Skeletal muscle cell (primary cell): Measurements from ENCODE around the gene PTPA.

ENCODE experiments used
- DNase-seq: peaks from one replicate; pipeline ENCODE4 v3.0.0-alpha.2; 2010; ENCODE audit warnings: low read depth
- H3K4me3 ChIP-seq: 2 replicates; pipeline ENCODE4 v1.5.1; 2011; ENCODE audit warnings: low read depth, mild to moderate bottlenecking, control low read depth, low read length, moderate library complexity

The PTPA gene

DNA sequence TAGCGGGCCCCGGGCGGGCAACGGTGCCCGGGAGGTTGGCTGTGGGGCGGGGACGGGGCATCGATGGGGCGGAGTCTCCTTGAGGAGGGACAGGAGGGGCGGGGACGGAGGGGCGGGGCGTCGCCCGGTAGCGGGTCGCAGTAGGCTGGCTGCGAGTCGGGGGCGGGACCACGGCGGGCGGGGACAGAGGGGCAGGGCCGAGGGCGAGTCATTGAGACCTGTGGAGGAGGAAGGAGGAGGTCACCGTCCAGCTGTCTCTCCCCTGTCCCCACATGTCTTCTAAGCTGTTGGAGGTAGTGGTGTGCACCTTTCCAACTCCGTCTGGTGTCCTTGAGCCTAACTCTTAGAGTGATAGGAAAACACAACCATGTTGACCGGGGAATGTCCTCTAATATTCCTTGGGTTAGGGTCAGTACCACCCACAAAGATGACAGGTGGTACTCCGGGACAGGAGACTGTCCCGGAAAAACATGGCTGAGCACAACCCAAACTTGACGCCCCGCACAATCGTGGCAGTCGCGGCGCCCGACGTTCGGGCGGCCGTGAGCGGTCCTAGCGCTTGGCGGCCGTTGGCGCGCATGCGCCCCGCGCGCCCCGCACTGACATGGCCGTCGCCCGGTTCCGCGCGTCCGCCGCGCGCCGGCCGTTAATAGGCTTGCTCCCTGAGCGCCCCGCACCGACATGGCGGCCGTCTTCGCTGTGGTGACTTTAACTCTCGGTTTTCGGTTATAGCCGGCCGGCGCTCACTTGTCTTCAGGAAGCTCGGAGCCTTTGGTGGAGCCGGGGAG, at the start of gene PTPA, which contains the start of gene CRAT:
TSS of gene PTPA (plus strand) at position 676 of the 788 bp plus-strand sequence. CDS start 186 bp downstream, outside the sequence.
TSS of gene CRAT (minus strand) at position 54 of the 788 bp plus-strand sequence. CDS start 284 bp downstream, outside the sequence.
- peak within 1 kb of the TSS; percentile 89 for H3K4me3 ChIP-seq
- peak; percentile 83 for DNase-seq

DNA sequence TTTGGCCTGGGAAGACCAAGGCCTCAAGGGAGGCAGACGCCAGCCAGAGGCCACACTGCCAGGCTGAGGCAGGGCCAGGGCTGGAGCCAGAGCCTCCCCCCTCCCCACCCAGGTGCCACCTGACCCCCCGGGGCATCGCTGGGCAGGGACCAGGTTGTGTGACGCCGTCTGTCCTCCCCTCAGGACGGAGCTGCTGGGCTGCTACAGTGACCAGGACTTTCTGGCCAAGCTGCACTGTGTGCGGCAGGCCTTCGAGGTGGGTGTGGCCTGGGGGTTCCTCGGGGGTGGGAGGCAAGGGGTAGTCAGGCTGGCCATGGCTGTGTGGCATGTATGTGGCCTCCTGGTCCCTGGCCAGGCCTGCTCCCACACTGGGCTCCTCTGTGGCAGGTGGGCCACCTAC, 48.2 kb upstream of the PTPA start:
- no peak overlapping the region for H3K4me3 ChIP-seq
- no peak for DNase-seq

DNA sequence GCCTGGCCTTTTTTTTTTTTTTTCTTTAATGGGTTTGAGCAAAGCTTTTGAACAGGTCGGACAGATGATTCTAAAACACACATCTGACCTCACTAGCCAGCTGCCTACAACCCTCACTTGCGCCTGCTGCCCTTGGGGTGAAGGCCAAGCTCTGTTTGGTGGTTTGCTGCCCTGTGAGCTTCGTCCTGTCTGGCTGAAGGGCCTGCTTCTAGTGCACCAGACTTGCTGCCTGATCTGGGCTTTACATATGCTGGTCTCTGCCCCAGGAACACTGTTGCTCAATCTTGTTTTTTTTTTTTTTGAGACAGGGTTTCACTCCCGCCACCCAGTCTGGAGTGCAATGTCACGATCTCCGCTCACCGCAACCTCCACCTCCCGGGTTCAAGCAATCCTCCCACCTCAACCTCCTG, 46.7 kb upstream of the PTPA start:
- no peak overlapping the region for H3K4me3 ChIP-seq
- DNase-seq, result no peak

DNA sequence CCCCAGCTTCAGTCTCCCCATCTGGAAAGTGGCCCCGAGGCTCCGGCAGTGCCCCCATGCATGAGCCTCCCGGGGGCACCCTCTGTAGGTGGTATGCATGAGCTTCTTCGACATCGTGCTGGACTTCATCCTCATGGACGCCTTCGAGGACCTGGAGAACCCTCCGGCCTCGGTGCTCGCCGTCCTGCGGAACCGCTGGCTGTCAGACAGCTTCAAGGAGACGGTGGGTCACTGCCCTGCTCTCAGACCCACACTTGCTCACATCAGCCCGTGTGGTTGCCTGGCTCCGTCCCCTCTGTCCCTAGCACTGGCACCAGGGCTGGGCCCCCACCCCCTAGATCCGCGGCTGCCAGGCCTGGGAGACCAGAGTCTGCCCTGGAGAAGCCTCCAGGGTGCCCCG, 43.1 kb upstream of the PTPA start:
- no peak for DNase-seq

DNA sequence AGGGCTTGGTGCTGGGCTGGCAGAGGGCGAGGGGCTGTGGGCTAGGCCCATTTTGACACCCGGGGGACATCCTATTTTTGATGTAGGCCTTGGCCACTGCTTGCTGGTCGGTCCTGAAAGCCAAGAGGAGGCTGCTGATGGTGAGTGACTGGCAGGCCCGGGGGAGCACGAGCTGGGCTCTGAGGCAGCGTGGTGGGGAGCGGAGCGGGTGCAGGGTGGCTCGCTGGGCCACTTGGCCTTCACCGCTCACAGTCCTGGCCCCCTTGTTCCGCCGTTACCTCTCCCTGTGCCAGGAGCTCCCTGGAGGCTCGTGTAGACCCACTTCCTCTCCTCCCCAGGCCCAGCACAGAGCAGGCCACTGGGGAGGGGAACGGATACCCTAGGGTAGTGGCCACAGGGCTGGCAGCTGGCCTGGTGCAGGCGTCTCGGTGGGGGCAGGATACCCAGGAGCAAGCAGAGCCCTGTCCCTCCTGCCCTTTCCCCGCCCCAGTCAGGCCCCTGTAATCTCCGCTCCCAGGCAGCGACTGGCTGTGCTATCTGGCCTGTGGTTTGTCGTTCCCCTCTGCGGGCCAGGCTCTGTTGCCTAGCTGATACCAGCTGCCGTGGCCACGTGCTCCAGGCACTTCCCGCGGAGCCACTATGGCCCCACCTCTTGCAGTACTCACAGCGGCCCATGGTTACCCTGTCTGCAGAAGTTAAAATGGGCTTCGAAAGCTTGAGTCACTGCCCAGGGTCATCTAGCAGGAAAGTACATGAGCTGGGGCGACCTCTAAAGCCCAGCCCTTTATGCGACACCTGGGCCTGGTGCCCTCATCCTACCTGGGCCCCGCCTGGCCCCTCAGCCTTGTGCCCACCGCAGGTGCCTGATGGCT, 42.0 kb upstream of the PTPA start:
- H3K4me3 ChIP-seq, result no peak overlapping the region
- no peak for DNase-seq

More for the DNA sequence above, 43.1 kb upstream of the PTPA start:
- no peak overlapping the region for H3K4me3 ChIP-seq

DNA sequence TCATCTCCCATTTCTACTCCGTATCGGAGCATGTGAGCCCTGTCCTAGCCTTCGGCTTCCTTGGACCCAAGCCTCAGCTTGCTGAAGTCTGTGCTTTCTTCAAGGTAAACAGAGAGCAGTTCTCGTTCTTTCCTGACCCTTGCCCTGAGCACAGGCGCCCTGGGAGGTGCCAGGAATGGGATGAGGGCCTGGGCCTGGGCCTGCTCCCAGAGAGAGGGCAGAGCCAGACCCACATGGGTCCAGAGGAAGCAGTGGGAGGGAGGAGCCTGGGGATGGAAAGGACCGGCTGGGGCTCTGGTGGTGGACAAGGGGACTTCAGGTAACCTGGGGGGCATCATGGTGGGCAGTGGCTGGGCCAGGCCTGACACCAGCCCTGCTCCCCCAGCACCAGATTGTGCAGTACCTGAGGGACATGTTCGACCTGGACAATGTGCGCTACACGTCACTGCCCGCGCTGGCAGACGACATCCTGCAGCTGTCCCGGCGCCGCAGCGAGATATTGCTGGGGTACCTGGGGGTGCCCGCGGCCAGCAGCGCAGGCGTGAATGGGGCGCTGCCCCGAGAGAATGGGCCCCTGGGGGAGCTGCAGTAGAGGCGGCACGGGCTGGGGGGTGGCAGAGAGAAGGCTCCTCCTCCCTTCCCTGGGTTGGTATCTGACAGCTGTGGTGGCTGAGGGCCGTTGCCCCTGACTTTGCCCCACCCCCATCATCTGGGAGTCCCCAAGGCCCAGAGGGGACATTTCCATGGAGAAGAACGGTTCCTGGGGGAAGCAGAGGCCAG, 41.2 kb upstream of the PTPA start:
- DNase-seq, result no peak
- no peak overlapping the region for H3K4me3 ChIP-seq

DNA sequence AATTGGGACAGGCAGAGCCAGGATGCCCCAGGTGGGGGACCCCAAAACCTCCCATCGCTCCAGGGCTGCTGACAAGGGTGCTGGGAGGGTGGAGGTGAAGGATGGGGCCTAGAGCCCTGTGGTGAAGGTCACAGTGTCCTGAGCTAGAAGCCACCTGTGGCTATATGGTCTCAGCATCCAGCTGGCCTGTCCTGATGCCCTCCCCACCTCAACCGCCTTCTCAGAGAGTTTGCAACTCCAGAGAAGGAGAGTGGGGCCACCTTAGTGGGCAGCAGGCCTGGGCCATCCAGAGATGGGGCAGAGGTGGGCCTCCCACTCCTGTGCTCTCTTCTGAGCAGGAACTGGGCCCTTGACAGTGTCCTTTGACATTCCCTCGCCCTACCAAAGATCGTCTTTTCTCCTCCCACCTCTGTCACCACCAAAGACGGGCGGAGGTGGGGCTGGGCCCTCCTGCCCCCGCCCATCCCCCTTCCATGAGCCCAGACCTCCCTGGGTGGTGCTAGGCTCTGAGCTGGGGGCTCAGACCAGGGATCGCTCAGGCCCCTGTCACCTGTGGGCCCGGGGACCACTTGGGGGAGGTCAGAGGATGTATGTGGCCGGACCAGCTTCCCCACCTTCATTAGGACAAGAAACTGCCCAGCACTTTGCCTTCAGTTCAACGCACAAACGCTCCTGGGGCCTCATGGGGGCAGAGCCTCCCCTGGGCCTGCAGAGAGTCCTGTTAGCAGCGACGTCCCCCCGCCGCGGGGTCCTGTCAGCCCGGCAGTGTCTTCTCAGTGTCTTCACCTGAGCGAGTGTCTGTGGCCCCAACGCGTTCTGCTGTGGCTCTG, 40.3 kb upstream of the PTPA start:
- DNase-seq, result no peak
- no peak overlapping the region for H3K4me3 ChIP-seq

DNA sequence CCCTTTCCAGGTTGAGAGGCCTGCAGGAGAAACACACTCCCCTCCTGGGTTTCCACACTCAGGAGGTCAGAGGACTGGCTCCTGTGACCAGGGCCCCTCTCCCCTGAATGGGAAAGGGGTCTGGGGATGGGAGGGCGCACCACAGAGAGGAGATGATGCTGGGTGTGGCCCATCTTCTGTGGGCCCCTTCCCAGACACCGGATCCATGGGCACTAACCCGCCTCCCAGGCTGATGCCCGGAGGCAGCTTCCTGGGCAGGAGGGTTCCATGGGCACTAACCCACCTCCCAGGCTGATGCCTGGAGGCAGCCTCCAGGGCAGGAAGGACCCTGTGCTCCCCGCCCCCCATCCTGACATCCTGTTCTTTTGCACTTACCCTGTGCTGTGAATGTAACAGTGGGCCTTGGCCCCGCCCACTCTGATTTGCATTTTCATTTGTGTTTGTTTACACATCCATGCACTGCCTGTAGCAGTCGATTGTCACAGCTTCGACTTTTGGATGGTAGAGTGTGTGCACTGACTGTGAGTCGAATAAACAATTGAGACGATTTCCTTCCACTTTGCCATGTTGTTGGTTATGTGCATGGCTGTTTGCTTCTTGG, 39.6 kb upstream of the PTPA start:
- H3K4me3 ChIP-seq, result no peak overlapping the region
- no peak for DNase-seq

DNA sequence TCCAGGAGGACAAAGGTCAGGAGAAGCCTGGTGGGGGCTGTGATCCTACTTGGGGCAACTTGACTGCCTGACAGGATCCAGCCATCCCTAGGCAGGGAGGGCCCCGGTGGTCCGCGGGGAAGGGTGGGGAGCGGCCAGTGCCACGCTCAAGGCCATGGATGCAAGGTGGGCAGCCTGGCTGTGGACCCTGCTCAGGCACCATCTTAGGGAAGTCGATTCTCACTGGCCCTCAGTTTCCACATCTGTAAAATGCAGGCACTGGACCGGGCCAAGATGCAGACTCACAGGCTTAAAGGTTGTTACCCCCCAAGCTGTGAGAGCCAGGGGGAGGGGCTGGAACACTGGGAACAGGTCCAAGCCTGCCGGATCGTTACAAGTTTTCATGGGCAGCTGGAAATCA, 39.0 kb upstream of the PTPA start:
- no peak overlapping the region for H3K4me3 ChIP-seq
- DNase-seq, result no peak

DNA sequence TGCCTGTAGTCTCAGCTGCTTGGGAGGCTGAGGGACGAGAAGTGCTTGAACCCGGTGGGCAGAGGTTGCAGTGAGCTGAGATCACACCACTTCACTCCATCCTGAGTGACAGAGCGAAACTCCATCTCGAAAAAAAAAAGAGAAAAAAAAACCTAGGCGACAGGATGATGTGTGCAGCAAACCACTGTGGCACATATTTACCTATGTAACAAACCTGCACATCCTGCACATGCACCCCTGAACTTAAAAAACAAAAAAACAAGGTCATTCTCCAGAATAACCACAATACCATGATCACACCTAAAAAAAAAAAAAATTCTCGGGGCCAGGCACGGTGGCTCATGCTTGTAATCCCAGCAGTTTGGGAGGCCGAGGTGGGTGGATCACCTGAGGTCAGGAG, 37.8 kb upstream of the PTPA start:
- H3K4me3 ChIP-seq, result no peak overlapping the region
- DNase-seq, result no peak

DNA sequence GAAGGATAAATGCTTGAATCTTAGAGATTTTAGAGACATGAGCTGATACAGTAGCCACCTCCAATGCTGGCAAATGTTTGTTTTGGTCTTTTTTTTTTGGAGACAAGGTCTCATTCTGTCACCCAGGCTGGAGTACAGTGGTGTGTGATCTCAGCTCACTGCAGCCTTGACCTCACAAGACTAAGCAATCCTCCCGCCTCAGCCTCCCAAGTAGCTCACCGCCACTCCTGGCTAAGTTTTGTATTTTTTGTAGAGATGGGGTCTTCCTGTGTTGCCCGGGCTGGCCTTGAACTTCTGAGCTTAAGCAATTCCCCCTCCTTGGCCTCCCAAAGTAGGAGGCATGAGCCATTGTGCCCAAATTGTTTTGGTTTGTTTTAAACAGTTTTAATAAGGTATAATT, 37.1 kb upstream of the PTPA start:
- no peak overlapping the region for H3K4me3 ChIP-seq
- no peak for DNase-seq

DNA sequence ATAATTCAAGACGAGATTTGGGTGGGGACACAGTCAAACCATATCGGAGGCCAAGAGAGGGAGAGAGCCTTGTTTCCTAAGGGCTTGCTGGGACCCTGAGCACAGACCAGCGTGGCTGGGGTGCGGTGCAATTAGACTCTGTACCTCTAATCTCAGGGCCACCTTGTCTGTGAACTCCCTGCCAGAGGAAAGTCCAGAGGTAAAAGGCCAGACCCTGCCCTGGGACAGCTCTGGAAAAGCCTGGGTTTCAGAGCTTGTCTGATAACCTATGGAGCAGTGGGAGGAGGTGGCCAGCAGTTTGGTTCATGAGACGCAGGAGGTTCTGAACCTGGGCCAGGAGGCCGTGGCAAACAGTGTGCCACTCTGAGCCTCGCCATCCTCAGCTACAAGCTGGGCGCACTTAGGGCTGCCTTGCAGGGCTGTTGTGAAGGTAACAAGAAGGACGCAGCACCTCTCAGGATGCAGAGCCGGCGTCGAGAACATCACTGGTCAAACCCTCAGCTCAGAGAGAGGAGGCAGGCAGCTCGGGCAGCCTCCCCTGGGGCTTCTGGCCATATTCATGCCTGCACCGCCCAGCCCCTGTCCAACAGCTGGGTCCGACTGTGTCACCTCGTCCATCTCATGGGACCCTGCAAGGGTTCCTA, 35.1 kb upstream of the PTPA start:
- H3K4me3 ChIP-seq, result no peak overlapping the region
- DNase-seq, result no peak

DNA sequence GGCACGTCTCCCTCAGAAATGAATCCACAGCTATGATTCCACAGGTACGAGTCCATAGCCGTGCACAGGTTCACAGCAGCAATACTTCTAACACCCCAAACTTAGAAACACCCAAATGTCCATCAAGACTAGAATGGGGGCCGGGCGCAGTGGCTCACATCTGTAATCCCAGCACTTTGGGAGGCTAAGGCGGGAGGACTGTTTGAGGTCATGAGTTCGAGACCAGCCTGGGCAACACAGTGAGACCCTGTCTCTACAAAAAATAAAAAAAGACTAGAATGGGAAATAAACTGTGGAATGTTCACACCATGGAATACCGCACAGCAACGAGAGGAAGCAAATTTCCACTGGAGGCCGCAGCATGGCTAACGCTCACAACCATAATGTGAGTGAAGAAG, 34.6 kb upstream of the PTPA start:
- no peak overlapping the region for H3K4me3 ChIP-seq
- DNase-seq, result no peak

DNA sequence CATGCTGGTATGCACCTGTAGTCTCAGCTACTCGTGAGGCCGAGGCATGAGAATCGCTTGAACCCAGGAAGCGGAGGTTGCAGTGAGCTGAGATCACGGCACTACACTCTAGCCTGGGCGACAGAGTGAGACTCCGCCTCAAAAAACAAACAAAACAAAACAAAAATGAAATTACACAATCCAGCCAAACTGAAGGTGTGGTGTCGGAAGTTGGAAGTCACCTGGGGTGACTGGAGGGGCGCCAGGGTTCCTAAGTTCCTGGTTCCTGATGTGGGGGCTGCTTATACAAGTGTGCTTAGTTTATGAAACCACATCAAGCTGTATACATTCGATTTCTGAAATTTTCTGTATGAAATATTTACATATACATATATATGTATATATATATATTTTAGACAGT, 34.0 kb upstream of the PTPA start:
- no peak overlapping the region for H3K4me3 ChIP-seq
- DNase-seq, result no peak

DNA sequence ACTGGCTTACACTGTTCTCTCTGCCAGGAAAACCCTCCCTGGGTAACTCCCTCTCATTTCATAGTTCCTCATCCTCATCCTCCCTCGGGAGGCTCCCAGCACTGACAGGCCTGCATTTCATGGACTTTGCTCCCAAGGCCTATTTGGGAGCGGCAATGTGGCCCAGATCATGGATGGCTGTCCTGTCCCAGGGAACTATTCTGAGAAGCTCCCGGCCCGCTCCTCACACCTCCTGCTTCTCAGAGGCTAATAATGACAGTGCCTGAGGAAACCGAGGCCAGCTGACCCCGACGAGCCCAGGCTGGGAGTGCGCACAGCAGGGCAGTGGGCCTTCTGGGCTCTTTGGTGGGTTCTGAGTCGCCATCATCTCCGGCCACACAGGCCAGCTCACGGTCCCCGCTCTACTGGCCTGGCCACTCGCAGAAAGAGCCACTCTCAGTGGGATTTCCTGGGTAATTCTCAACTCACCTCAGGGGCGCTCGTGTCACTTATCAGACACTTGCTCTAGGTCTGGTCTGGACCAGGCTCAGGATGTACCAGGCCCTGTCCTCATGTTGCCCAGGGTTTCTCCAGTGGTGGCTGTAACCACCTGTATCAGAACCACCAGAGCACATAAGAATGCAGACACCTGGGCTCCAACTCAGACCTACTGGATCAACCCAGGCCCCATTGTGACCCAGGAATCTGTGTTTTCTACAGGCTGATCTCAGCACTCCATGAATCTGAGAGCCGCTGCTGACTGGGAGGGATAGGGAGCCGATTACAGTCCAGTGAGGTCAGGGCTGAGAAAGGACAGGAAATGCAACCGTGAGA, 32.3 kb upstream of the PTPA start:
- DNase-seq, result no peak
- no peak overlapping the region for H3K4me3 ChIP-seq

DNA sequence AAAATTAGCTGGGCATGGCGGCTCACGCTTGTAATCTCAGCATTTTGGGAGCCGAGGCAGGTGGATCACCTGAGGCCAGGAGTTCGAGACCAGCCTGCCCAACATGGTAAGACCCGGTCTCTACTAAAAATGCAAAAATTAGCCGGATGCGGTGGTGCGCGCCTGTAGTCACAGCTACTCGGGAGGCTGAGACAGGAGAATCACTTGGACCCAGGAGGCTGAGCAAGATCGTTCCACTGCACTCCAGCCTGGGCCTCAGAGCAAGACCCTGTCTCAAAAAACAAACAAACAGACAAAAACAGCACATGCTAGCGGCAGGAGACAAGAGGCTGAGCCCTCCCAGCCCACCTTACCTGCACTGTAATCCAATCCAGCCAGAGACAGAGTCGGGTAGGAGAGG, 31.4 kb upstream of the PTPA start:
- peak overlapping the region; percentile 79 for H3K4me3 ChIP-seq
- DNase-seq, result no peak

DNA sequence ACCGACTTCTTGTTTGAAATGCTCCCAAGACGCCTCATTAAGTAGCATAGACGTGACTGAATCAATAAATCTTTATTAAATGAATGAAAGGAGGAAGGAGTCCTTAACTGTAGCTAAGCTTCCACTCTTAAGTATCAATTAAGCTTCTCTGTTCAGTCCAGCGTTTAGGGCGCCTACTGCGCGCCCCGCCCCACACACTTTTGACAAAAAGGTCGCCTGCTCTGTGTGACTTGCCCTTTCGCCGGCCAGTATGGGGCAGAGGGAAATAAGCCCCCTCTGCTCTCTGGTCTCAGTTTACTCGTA, 31.0 kb upstream of the PTPA start:
- peak overlapping the region; percentile 79 for H3K4me3 ChIP-seq
- DNase-seq, result no peak
